ENCODE measurements around the gene ENG. TPM values are rescaled to one million over a fixed set of nuclear protein-coding genes. Genes with fewer than 3 reads are reported as not detected.

ENG gene
- total RNA-seq, 1 experiment from 2014 or later: 0.18 TPM

DNA sequence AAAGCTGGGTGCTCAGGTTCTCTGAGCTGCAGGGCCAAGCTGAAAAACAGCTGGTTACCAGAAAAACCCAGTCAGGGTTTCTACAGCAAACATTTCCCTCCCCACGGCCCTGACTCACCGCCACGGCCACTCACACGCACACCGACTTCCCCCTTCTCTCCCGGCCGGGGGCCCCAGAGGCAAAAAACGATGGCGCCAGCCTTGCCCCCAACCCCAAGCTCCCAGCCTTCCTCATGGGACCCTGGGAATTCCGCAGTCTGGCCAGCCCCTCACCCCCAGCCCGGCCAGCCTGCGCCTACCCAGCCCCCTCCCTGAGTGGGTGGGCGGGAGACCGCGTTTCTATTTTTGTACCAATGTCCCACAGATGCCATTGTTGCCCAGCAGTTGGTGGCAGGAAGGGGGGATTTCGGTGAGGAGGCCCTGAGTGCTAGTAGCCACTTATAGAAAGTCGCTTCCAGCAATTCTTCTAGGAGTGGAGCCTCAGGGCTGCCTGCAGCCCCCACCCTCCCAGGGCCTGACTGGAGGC, 18.4 kb downstream of the ENG start:
- no TSS peak for BruUV-seq (replicated peaks)
- intact Hi-C loops (cut with micrococcal nuclease; ENCODE audit: unreplicated experiment): no loop called here
- Mint-ChIP-seq H3K9me3 (ENCODE audit: unreplicated experiment) (no peaks in the 10 kb centered on the region), H3K27ac (ENCODE audit: unreplicated experiment) (no peak overlapping the region), H3K4me3 (ENCODE audit: unreplicated experiment) (no peak overlapping the region), H3K36me3 (ENCODE audit: insufficient read depth, unreplicated experiment) (no peaks in the 10 kb centered on the region), H3K27me3 (ENCODE audit: insufficient read depth, unreplicated experiment) (no peaks in the 10 kb centered on the region), H3K4me1 (ENCODE audit: low read depth, unreplicated experiment) (no peaks in the 10 kb centered on the region)
- TF ChIP-seq CTCF (IDR thresholded peaks at IDR 0.05; ENCODE audit: insufficient read depth in 1 of 2, low read depth in 1 of 2, low read length in 1 of 2, severe bottlenecking in 1 of 2, unreplicated experiment in 1 of 2): no peak
- POLR2A ChIA-PET: no interaction called here
- DNase-seq: no peak
- no peaks in the 10 kb centered on the region for H3K36me3 ChIP-seq (ENCODE audit: control insufficient read depth, insufficient read depth, low read length)
- CTCF ChIA-PET: no interaction called here
- no peak overlapping the region for H3K4me3 ChIP-seq (ENCODE audit: low read depth, low read length)
- no peaks in the 10 kb centered on the region for H3K27me3 ChIP-seq (replicated peaks; ENCODE audit: control insufficient read depth, insufficient read depth, low read length)
- no peaks in the 10 kb centered on the region for H3K9me3 ChIP-seq
- no peaks in the 10 kb centered on the region for H3K4me1 ChIP-seq

- no peaks in the 10 kb centered on the region for H3K36me3 ChIP-seq (ENCODE audit: control insufficient read depth, insufficient read depth, low read length)
- CTCF ChIA-PET: no interaction called here
- Mint-ChIP-seq H3K9me3 (ENCODE audit: unreplicated experiment) (no peaks in the 10 kb centered on the region), H3K4me1 (ENCODE audit: low read depth, unreplicated experiment) (peaks cover 8% of the 10 kb centered on the region), H3K27me3 (ENCODE audit: insufficient read depth, unreplicated experiment) (no peaks in the 10 kb centered on the region), H3K36me3 (ENCODE audit: insufficient read depth, unreplicated experiment) (peaks cover 5% of the 10 kb centered on the region), H3K27ac (ENCODE audit: unreplicated experiment) (no peak overlapping the region), H3K4me3 (ENCODE audit: unreplicated experiment) (no peak overlapping the region)
- H3K9me3 ChIP-seq: no peaks in the 10 kb centered on the region
- DNase-seq: no peak
- H3K4me1 ChIP-seq: no peaks in the 10 kb centered on the region
- no TSS peak for BruUV-seq (replicated peaks)
- H3K27me3 ChIP-seq (replicated peaks; ENCODE audit: control insufficient read depth, insufficient read depth, low read length): no peaks in the 10 kb centered on the region
- POLR2A ChIA-PET: no interaction called here
- intact Hi-C loops (cut with micrococcal nuclease; ENCODE audit: unreplicated experiment): no loop called here
- no peak overlapping the region for H3K4me3 ChIP-seq (ENCODE audit: low read depth, low read length)
- TF ChIP-seq CTCF (IDR thresholded peaks at IDR 0.05; ENCODE audit: insufficient read depth in 1 of 2, low read depth in 1 of 2, low read length in 1 of 2, severe bottlenecking in 1 of 2, unreplicated experiment in 1 of 2): no peak
Observed at GRCh38 chr9:127833555-127833954, 20.9 kb downstream of the ENG start.

GRCh38 chr9:127832248-127832647, 22.2 kb downstream of the ENG start:
- no peak overlapping the region for H3K27ac Mint-ChIP-seq (ENCODE audit: unreplicated experiment)
- POLR2A ChIA-PET: no interaction called here
- intact Hi-C loops (cut with micrococcal nuclease; ENCODE audit: unreplicated experiment): no loop called here
- H3K9me3 Mint-ChIP-seq (ENCODE audit: unreplicated experiment): no peaks in the 10 kb centered on the region
- TF ChIP-seq CTCF (IDR thresholded peaks at IDR 0.05; ENCODE audit: insufficient read depth in 1 of 2, low read depth in 1 of 2, low read length in 1 of 2, severe bottlenecking in 1 of 2, unreplicated experiment in 1 of 2): no peak
- Histone ChIP-seq H3K9me3 (no peaks in the 10 kb centered on the region), H3K36me3 (ENCODE audit: control insufficient read depth, insufficient read depth, low read length) (no peaks in the 10 kb centered on the region), H3K4me3 (ENCODE audit: low read depth, low read length) (no peak overlapping the region), H3K4me1 (no peaks in the 10 kb centered on the region), H3K27me3 (replicated peaks; ENCODE audit: control insufficient read depth, insufficient read depth, low read length) (no peaks in the 10 kb centered on the region)
- H3K4me1 Mint-ChIP-seq (ENCODE audit: low read depth, unreplicated experiment): peaks cover 10% of the 10 kb centered on the region
- H3K36me3 Mint-ChIP-seq (ENCODE audit: insufficient read depth, unreplicated experiment): peaks cover 10% of the 10 kb centered on the region
- no peak for DNase-seq
- BruUV-seq (replicated peaks): no TSS peak
- no peaks in the 10 kb centered on the region for H3K27me3 Mint-ChIP-seq (ENCODE audit: insufficient read depth, unreplicated experiment)
- CTCF ChIA-PET: interaction anchor here (0.6 kb wide), 2 partner anchors 65 to 86 kb away, joined by 4 to 6 read pairs; no protein-coding TSS in a partner anchor
- H3K4me3 Mint-ChIP-seq (ENCODE audit: unreplicated experiment): no peak overlapping the region

Data from Caco-2 (cell line).